HG03064 (cell line): ENCODE data around the gene MAGEF1.

Experiments used
- ATAC-seq: cut with Tn5 transposase; IDR thresholded peaks from one replicate; pipeline ENCODE4 v1.9.1; 2021; ENCODE audit warnings: low read depth; ENCODE audit not compliant: unreplicated experiment

Gene MAGEF1

DNA sequence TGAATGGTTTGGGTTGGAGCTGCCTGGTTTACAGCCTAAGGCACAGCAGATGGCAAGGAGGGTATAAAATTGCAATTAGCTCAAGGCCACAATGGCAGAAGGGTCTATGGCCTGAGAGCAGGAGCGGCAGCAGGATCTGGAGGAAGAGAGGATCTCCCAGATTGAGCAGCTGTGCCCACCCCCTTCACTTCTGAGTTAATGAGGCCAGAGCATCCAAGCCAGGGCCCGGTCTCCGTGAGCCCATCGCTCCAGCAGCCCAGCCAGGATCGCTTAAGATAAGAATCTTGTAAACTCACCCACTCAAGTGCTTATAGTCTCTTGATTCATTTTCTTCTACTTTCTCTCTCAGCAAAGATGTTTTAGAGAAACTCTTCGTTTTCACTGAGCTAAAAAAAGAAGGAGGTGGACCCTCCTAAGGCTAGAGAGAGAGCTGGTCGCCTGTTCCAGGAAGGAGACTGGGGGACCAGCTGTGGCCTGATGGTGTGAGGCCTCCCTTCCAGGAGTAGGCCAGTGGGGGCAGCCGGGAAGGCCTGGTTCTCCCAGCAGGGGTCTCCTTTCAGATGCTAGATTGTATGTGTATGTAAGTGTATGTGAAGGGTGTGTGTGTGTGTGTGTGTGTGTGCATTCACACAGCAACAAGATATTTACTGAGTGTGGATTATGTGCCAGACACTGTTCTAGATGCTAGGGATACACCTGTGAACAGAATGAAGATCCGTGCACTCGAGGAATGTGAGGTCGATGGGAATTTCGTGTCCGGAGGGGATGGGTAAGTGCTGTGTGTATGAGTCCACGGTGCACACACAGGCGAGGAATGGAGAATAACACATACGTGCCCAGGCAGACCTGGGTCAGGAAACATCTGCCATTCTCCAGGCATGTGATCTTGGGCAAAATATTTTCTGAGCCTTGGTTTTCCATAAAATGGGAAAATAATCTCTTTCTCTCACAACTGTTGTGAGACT is 18.6 kb downstream of the MAGEF1 start:
- ATAC-seq: no peak

- no peak for ATAC-seq
Measured at GRCh38 chr3:184691397-184692231, 20.2 kb downstream of the MAGEF1 start.

DNA sequence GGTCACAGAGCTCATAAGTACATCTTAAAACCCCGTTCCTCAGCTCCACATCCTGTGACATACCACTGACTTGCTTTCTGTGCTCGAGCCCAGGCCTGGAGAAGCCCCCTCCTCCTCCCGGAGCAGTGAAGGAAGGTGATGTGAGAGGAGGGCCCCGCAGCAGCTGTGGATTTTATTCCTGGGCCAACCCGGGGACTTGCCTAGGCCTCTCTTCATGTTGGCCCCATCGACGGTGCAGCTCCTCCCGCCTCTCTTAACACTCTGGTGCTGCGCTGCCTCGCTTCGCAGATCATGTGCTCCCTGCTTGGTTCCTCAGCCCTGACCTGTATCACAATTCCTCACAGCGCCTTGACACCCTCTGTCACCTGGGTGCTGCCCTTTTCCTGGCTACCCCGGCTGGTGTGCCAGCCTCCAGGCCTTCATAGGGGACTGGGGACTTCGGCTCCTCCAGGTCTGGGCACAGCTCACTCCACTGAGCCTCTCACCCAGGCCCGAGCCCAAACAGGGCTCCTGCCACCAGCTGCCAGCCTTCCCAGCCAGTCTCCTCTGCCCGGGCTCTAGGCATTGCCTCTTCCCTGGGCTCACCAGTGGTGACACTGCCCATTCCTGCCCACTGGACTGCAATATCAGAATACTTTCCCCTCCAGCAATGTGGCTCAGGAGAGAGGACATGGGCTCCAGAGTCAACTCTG is 21.5 kb downstream of the MAGEF1 start:
- ATAC-seq: no peak

DNA sequence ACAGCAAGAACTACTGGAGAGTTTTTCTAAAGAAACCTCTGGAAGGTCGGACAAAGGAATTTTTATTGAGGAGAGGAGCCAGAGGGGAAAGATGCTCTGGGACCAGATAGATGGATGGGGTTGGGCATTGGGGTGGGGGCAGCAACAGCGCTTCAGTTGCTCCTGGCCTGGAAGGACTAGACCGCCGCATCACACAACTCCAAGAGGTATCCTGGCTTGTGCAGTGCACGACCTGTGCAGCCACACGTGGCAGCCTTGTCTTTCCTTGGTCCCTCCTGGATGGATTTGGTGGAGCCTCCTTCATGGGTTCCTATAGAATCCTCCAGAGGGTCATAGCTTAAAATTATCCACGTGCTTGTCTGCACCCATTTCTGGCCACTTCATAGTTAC is 23.0 kb downstream of the MAGEF1 start:
- ATAC-seq: no peak

GRCh38 chr3:184688251-184688881 is 23.5 kb downstream of the MAGEF1 start:
- ATAC-seq: no peak

- no peak for ATAC-seq
Measured at GRCh38 chr3:184687363-184688015, 24.4 kb downstream of the MAGEF1 start.

DNA sequence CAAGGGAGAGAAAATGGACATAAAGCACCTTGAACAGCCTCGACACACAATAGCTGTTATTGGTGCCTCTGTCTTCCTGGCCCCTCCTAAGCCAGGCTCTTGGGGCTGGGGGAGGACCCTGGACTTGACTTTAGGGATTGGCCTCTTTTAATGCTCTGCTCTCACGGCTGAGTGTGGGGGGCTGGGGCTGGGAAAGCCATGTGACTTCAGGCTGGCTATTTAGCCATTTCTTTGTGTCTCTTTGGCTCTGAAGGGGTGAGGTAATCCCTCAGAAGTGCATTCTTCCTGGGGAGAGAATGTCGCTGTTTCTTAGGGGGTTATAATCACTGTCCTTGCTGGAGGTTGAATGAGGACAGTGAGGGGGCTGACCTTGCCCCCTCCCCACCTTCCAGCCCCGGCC is 26.2 kb downstream of the MAGEF1 start:
- ATAC-seq: no peak

DNA sequence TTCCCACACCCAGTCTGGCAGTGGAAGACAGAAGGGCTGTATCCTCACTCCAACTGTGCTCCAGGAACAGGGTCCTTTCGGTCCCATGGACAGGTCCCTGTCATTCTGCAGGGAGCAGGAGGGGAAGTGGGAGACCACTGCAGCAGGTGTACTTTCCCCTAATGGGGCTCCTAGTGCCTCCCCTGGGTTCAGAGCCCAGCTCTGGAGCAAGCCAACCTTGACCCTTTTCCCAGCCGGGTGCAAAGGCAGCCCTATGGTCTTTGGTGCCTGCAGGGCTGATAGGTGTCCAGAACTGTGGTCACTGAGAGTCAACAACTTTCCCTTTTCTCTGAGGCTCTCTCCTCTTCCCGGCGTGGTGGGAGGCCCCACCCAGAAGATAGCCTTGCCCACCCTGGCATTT is 26.8 kb downstream of the MAGEF1 start:
- no peak for ATAC-seq

GRCh38 chr3:184683900-184684560 is 27.8 kb downstream of the MAGEF1 start:
- no peak for ATAC-seq

DNA sequence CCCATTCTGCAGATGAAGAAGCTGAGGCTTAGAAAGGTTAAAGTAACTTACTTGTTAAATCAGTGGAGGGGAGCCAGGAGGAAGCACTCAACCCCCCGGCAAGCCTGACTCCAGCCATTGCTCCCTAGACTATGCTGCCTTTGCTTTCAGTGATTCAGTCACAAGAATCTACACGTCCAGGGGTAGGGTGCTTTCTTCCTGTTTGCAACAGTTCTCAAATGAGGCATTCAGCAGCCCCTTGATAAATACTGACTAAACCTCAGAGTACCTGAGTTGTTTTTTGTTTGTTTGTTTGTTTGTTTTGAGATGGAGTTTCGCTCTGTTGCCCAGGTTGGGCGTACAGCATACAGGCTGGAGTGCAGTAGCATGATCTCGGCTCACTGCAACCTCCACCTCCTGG is 28.6 kb downstream of the MAGEF1 start:
- no peak for ATAC-seq

GRCh38 chr3:184682671-184683070 is 29.2 kb downstream of the MAGEF1 start:
- ATAC-seq: no peak

GRCh38 chr3:184680385-184681345 is 31.2 kb downstream of the MAGEF1 start:
- no peak for ATAC-seq

GRCh38 chr3:184679056-184679816 is 32.6 kb downstream of the MAGEF1 start:
- ATAC-seq: no peak

DNA sequence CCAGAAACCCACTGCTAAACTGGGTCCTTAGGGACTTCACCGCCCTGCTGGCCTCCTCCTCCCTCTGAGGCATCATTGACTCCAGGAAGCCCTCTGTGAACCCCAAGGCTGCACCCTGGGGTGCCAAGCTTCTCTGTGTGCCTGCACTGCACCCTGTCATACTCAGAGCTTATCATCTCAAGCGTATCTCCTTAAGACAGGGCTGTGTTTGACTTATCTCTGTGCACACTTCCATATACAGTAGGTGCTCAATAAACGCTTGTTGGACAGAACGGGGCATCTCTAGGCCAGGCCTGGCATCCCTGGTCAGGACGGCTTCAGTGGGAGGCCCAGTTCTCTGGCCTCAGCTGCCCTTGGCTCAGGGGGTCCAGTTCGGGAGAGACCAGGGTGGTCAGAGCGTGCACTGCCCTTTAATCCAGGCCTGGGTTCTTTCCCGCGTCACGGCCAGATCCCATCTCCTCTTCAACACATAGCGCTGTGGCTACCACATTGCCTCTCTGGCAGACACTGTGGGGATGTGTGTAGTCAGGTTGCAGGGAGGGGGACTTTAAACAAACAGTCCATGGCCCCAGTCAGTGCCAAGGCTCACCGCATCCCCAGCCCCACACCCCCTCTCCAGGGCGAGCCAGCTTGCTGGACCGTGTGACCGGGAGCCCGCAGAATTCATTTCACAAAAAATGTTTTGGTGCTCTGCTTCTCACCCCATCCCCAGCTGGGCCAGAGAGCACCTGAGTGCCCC is 33.4 kb downstream of the MAGEF1 start:
- no peak for ATAC-seq

DNA sequence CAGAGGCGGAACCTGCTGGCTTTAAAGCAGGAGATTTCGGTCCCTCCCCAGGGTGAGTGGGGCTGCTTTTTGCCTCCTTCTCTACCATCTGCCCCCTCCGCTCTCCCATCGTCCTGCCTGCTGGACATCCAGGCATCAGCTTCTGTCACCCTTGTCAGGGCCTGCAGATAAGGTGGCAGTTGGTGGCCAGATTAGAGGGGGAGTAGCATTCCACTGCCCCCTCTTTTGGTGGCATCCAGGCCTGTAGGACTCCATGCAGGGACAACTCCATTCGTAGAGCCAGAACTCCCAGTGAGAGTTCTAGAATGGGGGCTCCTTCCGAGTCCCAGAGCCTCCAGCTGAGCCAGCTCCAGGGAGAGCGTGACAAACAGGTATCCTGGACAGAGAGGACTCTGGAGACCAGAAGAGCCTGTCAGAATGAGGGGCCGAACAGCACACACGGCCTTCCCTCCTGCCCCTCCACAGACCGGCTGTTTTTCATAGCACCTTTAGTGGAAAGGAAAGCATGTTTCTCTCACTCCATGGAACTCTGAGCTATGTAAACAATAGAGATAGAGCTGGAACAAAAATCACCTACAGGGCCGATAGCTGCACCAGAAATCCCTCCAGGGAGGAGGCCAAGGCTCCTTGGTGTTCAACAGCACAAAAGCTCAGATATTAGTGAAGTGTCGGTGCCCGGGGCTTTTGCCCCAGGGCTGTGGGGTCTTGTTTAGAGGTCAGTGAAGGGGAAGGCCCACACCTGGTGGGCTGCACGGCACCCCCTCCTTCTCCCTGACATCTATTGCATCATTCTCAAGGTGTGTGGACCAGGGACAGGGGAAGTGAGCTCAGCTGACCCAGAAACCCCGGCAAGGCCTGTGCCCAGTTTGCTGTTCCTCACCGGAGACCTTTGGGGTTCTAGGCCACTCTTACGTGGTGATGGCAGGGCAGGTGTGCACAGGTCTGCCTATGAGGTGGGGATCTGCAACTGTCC is 34.2 kb downstream of the MAGEF1 start:
- ATAC-seq: no peak

DNA sequence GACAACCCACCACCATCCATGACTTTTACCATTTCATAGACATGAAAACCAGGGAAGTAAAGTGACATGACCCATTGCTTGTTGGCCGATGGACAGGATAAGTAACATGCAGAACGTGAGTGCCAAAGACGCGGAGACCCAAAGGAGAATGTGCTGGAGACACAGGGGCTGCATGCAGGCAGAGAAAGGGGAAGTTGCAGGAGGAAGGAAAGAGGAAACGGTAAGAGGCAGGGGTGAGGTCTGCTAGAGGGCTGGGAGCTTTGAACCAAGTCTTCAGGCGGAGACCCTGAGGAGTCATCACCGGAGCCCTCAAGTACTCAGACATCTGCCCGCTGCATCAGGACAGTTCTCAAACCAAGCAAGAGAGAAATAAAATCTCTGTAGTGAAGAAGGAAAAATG is 34.9 kb downstream of the MAGEF1 start:
- no peak for ATAC-seq
